Osteocyte (in vitro differentiated cells): ENCODE results near the gene COX4I1. TPM values are rescaled to one million over a fixed set of nuclear protein-coding genes. Genes with fewer than 3 reads are reported as not detected.
"Not testable (repeated sequence)": the region's sequence is repeated elsewhere in the genome, so short reads cannot be mapped to it uniquely, and the experiment has no call there.

Experiments used
- DNase-seq: peaks from one replicate; pipeline ENCODE4 v3.0.0; 2021; ENCODE audit warnings: mixed read lengths; ENCODE audit not compliant: unreplicated experiment; ENCODE audit errors: extremely low spot score
- H3K27ac Mint-ChIP-seq: one replicate; pipeline ENCODE4 v1.8.0; 2021; ENCODE audit warnings: mild to moderate bottlenecking, mixed read lengths; ENCODE audit not compliant: unreplicated experiment
- H3K27me3 Mint-ChIP-seq: one replicate; pipeline ENCODE4 v1.8.0; 2021; ENCODE audit warnings: mixed read lengths; ENCODE audit not compliant: unreplicated experiment
- H3K36me3 Mint-ChIP-seq: one replicate; pipeline ENCODE4 v1.8.0; 2021; ENCODE audit warnings: mixed read lengths; ENCODE audit not compliant: unreplicated experiment
- H3K4me1 Mint-ChIP-seq: one replicate; pipeline ENCODE4 v1.8.0; 2021; ENCODE audit warnings: mixed read lengths; ENCODE audit not compliant: unreplicated experiment
- H3K4me3 Mint-ChIP-seq: one replicate; pipeline ENCODE4 v1.8.0; 2021; ENCODE audit warnings: mild to moderate bottlenecking, moderate library complexity, mixed read lengths; ENCODE audit not compliant: unreplicated experiment
- H3K9me3 Mint-ChIP-seq: one replicate; pipeline ENCODE4 v1.8.0; 2021; ENCODE audit warnings: mixed read lengths; ENCODE audit not compliant: unreplicated experiment
- total RNA-seq: library from RNA; stranded (reverse); gene quantifications from 2 replicates; pipeline ENCODE4 v1.2.1, GENCODE V29; 2021
- TF ChIP-seq, protein P1 (sequence below): fragments of 200-600 bp; sonication (generic); IDR thresholded peaks from 2 replicates; pipeline ENCODE4 v1.5.0; 2021; ENCODE audit warnings: antibody characterized with exemption, mild to moderate bottlenecking, moderate library complexity

Gene COX4I1
- total RNA-seq, 1 donor from 2014 or later, result 456 TPM

DNA sequence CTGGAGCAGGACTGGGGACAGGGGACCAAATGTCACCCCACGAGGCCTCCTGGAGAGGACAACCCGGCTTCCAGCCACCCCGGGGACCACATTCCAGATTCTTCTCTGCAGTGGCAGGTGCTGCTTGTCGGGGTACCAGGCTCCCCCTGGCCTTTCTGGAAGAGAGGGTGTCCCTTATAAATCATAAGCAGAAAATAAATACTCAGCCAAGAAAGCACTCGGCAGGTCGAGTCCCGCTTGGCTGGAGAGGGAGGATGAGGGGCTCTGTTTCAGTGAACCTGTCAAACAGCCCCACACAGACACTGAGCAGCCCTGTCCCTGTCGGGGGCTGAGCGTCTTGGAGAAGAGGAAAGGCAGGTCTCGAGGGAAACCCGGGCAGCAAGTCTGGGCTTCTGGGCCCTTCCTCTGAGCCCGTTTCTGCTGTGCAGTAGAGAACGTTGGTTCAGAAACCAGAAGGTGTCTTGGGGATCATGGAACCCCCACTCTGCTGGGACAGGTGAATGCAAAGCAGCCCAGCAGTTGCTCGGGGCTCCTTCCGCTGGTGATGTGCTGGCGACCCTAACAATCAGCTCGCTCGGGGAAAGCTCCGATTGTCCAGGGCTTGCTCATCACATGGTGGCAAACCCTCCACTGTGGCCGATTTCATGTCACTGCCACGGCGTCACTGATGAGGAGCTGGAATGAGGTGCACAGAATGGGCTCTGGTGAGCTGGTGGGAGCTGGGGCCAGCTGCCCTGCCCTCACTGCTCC lies 36.6 kb downstream of the COX4I1 start:
- Mint-ChIP-seq H3K9me3 (no peaks in the 10 kb centered on the region), H3K36me3 (no peaks in the 10 kb centered on the region), H3K4me1 (no peaks in the 10 kb centered on the region), H3K27ac (no peak overlapping the region), H3K4me3 (no peak overlapping the region), H3K27me3 (peaks cover 15% of the 10 kb centered on the region)
- no peak for DNase-seq
- TF ChIP-seq, protein P1, sequence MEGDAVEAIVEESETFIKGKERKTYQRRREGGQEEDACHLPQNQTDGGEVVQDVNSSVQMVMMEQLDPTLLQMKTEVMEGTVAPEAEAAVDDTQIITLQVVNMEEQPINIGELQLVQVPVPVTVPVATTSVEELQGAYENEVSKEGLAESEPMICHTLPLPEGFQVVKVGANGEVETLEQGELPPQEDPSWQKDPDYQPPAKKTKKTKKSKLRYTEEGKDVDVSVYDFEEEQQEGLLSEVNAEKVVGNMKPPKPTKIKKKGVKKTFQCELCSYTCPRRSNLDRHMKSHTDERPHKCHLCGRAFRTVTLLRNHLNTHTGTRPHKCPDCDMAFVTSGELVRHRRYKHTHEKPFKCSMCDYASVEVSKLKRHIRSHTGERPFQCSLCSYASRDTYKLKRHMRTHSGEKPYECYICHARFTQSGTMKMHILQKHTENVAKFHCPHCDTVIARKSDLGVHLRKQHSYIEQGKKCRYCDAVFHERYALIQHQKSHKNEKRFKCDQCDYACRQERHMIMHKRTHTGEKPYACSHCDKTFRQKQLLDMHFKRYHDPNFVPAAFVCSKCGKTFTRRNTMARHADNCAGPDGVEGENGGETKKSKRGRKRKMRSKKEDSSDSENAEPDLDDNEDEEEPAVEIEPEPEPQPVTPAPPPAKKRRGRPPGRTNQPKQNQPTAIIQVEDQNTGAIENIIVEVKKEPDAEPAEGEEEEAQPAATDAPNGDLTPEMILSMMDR, result no peak

GRCh38 chr16:85836706-85837582 lies 37.4 kb downstream of the COX4I1 start:
- Mint-ChIP-seq H3K9me3 (no peaks in the 10 kb centered on the region), H3K27me3 (peaks cover 8% of the 10 kb centered on the region), H3K4me3 (no peak overlapping the region), H3K4me1 (no peaks in the 10 kb centered on the region), H3K27ac (no peak overlapping the region), H3K36me3 (no peaks in the 10 kb centered on the region)
- TF ChIP-seq, protein P1, result no peak
- no peak for DNase-seq

GRCh38 chr16:85837654-85838053 lies 38.2 kb downstream of the COX4I1 start:
- H3K9me3 Mint-ChIP-seq, H3K4me3 Mint-ChIP-seq, H3K27ac Mint-ChIP-seq, H3K27me3 Mint-ChIP-seq, H3K36me3 Mint-ChIP-seq, DNase-seq, H3K4me1 Mint-ChIP-seq: not testable (repeated sequence)

DNA sequence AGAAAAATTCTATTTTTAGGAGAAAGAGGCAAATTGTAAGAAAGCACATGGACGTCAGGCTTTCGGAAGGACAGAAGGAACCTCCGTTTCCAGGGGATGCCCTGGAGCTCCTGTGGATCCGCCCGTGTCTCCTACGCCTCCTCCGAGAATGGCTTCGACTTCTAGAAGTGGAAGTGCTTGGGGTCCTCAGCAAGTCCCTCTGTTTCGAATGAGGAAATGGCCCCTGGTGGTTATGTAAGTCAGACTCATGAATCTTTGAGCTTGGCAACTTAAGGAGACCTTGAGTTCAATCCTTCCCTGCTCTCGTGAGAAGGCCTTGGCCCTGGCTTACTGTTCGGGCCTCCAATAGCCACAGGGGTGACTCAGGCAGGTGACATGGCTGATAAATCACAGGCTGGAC lies 38.9 kb downstream of the COX4I1 start:
- Mint-ChIP-seq H3K27ac (no peak overlapping the region), H3K4me1 (no peaks in the 10 kb centered on the region), H3K9me3 (no peaks in the 10 kb centered on the region), H3K27me3 (peaks cover 2% of the 10 kb centered on the region), H3K36me3 (no peaks in the 10 kb centered on the region), H3K4me3 (no peak overlapping the region)
- TF ChIP-seq, protein P1, result no peak
- no peak for DNase-seq

GRCh38 chr16:85838876-85839585 lies 39.5 kb downstream of the COX4I1 start:
- Mint-ChIP-seq H3K27ac (no peak overlapping the region), H3K27me3 (peaks cover 2% of the 10 kb centered on the region), H3K4me1 (no peaks in the 10 kb centered on the region), H3K36me3 (no peaks in the 10 kb centered on the region), H3K9me3 (no peaks in the 10 kb centered on the region), H3K4me3 (no peak overlapping the region)
- TF ChIP-seq, protein P1, result no peak
- no peak for DNase-seq
